A549 (cell line): ENCODE data around the gene WT1. TPM values are rescaled to one million over a fixed set of nuclear protein-coding genes. Genes with fewer than 3 reads are reported as not detected.

Experiments
- ATAC-seq, 2 experiments: fragments of 200-7000 bp in 1 of 2; fragments of >200 bp in 1 of 2; cut with Nextera tagmentation in 1 of 2; cut with Tn5 transposase in 1 of 2; 3 replicates each; pipeline versions ENCODE4 v1.8.0 to v1.9.1; 2018 to 2020; ENCODE audit warnings: mild to moderate bottlenecking in 1 of 2, moderate library complexity in 1 of 2
- CTCF ChIA-PET: fragments of 300-600 bp; sonication (Branson Sonifier 250); formaldehyde crosslinking; extraction: SDS; loops from one replicate; lab custom pipeline; 2021; ENCODE audit warnings: antibody characterized with exemption, inconsistent platforms; lab: Yijun Ruan, JAX
- POLR2A ChIA-PET: fragments of 350-600 bp; formaldehyde crosslinking; extraction: SDS; loops from one replicate; lab custom pipeline; 2021; ENCODE audit warnings: antibody characterized with exemption, inconsistent platforms; lab: Yijun Ruan, JAX
- DNase-seq, 2 experiments: peaks; one replicate each; pipeline versions ENCODE4 v3.0.0 to v3.0.0-alpha.2; 2011 to 2016; ENCODE audit warnings: low read depth in 1 of 2, low spot score in 1 of 2
- FAIRE-seq: peaks from 2 replicates; lab custom pipeline; 2011; peaks lifted over from hg19 to GRCh38; lab: Jason Lieb, UNC
- H3K27ac ChIP-seq, 2 experiments: fragments of >200 bp; sonication (Bioruptor Twin); formaldehyde crosslinking; 3 replicates each; pipeline ENCODE4 v1.5.1; 2016 to 2017
- H3K4me1 ChIP-seq: fragments of >200 bp; sonication (Bioruptor Twin); formaldehyde crosslinking; 3 replicates; pipeline ENCODE4 v1.6.1; 2016
- H3K4me2 ChIP-seq: fragments of >200 bp; sonication (Bioruptor Twin); formaldehyde crosslinking; 3 replicates; pipeline ENCODE4 v1.6.1; 2016
- H3K4me3 ChIP-seq: fragments of >200 bp; sonication (Bioruptor Twin); formaldehyde crosslinking; 3 replicates; pipeline ENCODE4 v1.5.1; 2016
- H3K9me3 ChIP-seq: fragments of >200 bp; sonication (Bioruptor Twin); formaldehyde crosslinking; 3 replicates; pipeline ENCODE4 v1.6.1; 2016
- BHLHE40 ChIP-seq: IDR thresholded peaks from 2 replicates; pipeline ENCODE4 v1.6.1; 2012; ENCODE audit warnings: low read depth, low read length, inconsistent platforms
- CHD4 ChIP-seq: fragments of 200-600 bp; sonication (generic); IDR thresholded peaks from 2 replicates; pipeline ENCODE4 v1.6.1; 2016; ENCODE audit warnings: antibody characterized with exemption, mild to moderate bottlenecking, borderline replicate concordance
- ESRRA ChIP-seq: fragments of 150-350 bp; IDR thresholded peaks from 2 replicates; pipeline ENCODE4 v1.6.1; 2014; ENCODE audit warnings: mild to moderate bottlenecking, low read length, borderline replicate concordance
- FOSB ChIP-seq: fragments of 250-450 bp; sonication (Bioruptor Pico); IDR thresholded peaks from 2 replicates; pipeline ENCODE4 v1.5.0; 2020; ENCODE audit warnings: mild to moderate bottlenecking, moderate library complexity
- FOXS1 ChIP-seq: fragments of 250-450 bp; sonication (Bioruptor Pico); IDR thresholded peaks from 2 replicates; pipeline ENCODE4 v1.5.0; 2020; ENCODE audit warnings: mild to moderate bottlenecking, moderate library complexity
- GATA3 ChIP-seq: IDR thresholded peaks from 2 replicates; pipeline ENCODE4 v1.6.1; 2012; ENCODE audit warnings: borderline replicate concordance
- HDAC2 ChIP-seq: fragments of 200-600 bp; sonication (generic); IDR thresholded peaks from 2 replicates; pipeline ENCODE4 v1.6.1; 2016
- HEYL ChIP-seq: fragments of 250-450 bp; sonication (Bioruptor Pico); IDR thresholded peaks from 2 replicates; pipeline ENCODE4 v1.8.0; 2021; ENCODE audit warnings: mild to moderate bottlenecking, moderate library complexity
- HOXB13 ChIP-seq: fragments of 250-450 bp; sonication (Bioruptor Pico); IDR thresholded peaks from 2 replicates; pipeline ENCODE4 v1.5.0; 2020; ENCODE audit warnings: low read depth, mild to moderate bottlenecking, moderate library complexity
- HOXB5 ChIP-seq: fragments of 250-450 bp; sonication (Bioruptor Pico); IDR thresholded peaks from 2 replicates; pipeline ENCODE4 v1.5.0; 2020; ENCODE audit warnings: mild to moderate bottlenecking, moderate library complexity
- MAZ ChIP-seq: fragments of 150-350 bp; IDR thresholded peaks from 2 replicates; pipeline ENCODE4 v1.6.1; 2014; ENCODE audit warnings: antibody characterized with exemption, low read depth, low read length, borderline replicate concordance
- MYC ChIP-seq: IDR thresholded peaks from 2 replicates; pipeline ENCODE4 v1.6.1; 2012; ENCODE audit warnings: mild to moderate bottlenecking, inconsistent platforms, low read length, improper control_type of control experiment, borderline replicate concordance
- RARB ChIP-seq: fragments of 250-450 bp; sonication (Bioruptor Pico); IDR thresholded peaks from 2 replicates; pipeline ENCODE4 v1.8.0; 2021; ENCODE audit warnings: mild to moderate bottlenecking, moderate library complexity
- RCOR1 ChIP-seq: fragments of 150-350 bp; IDR thresholded peaks from 2 replicates; pipeline ENCODE4 v1.6.1; 2014; ENCODE audit warnings: antibody characterized with exemption, low read length, low read depth
- RNF2 ChIP-seq: fragments of 200-600 bp; sonication (generic); IDR thresholded peaks from 2 replicates; pipeline ENCODE4 v1.6.1; 2016; ENCODE audit warnings: low read depth, mild to moderate bottlenecking, antibody characterized with exemption, moderate library complexity, borderline replicate concordance
- TFCP2L1 ChIP-seq: fragments of 250-450 bp; sonication (Bioruptor Pico); IDR thresholded peaks from 2 replicates; pipeline ENCODE4 v1.5.0; 2021; ENCODE audit warnings: mild to moderate bottlenecking
- WGBS: methylation state at CpG from one replicate; pipeline ENCODE4 v1.1.6; 2017; ENCODE audit errors: missing lambda C conversion rate; 5-methylcytosine and 5-hydroxymethylcytosine counted together
- polyA plus RNA-seq, 4 experiments: library from polyadenylated mRNA; depleted of rRNA in 3 of 4; stranded (reverse); fragments of >200 nt; fragmentation: RNase III in 1 of 4; extraction: RNeasy Plus Mini Kit Qiagen cat#74134 plus additional on column Dnase treatment in 1 of 4; gene quantifications; 2 replicates in 3 of 4; 3 replicates in 1 of 4; pipeline ENCODE4 v1.2.3, GENCODE V29; 2011 to 2017
- TF ChIP-seq, protein P1 (sequence below): fragments of >200 bp; sonication (Bioruptor Twin); formaldehyde crosslinking; IDR thresholded peaks from 3 replicates; pipeline ENCODE4 v1.6.1; 2016
- TF ChIP-seq, protein P2 (sequence below): IDR thresholded peaks from 2 replicates; pipeline ENCODE4 v1.6.1; 2012
- TF ChIP-seq, protein P3 (sequence below): fragments of 250-450 bp; sonication (Bioruptor Pico); IDR thresholded peaks from 2 replicates; pipeline ENCODE4 v1.5.0; 2021; ENCODE audit warnings: mild to moderate bottlenecking, moderate library complexity, borderline replicate concordance
- TF ChIP-seq, protein P4 (sequence below): IDR thresholded peaks from 2 replicates; pipeline ENCODE4 v1.6.1; 2012; ENCODE audit warnings: low read depth, borderline replicate concordance
- TF ChIP-seq, protein P5 (sequence below): IDR thresholded peaks from 2 replicates; pipeline ENCODE4 v1.6.1; 2012

WT1 gene
- polyA plus RNA-seq, 2 of the 4 experiments (the other 2 are of a cell fraction), result 2.8 to 4.0 TPM

DNA sequence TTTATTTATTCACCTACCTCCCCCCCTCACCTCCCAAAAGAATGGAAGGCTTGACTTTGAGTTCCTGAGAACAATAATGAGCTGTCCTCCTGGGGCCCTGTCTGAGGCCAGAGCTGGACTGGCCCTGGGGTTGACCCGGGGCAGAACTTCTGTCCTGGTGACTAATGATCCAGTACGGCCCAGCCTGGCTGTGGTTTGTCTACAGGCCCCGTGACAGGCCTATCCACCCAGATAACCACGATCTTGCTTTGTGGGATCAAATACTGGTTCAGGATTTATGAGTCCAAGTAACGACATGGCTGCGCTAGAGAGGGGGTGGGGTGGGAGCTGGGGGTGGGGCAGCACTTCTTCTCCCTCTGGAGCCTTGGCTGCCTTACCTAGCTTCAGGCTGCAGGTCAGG is 81.5 kb downstream of the WT1 start:
- Histone ChIP-seq H3K4me1 (no peaks in the 10 kb centered on the region), H3K9me3 (no peaks in the 10 kb centered on the region), H3K4me2 (no peak overlapping the region), H3K4me3 (no peak overlapping the region), H3K27ac (no peak overlapping the region)
- DNase-seq, result no peak
- no peak for TF ChIP-seq TFCP2L1 (CRISPR knock-in tag)
- TF ChIP-seq HOXB5 (CRISPR knock-in tag), result no peak
- TF ChIP-seq, protein P1, sequence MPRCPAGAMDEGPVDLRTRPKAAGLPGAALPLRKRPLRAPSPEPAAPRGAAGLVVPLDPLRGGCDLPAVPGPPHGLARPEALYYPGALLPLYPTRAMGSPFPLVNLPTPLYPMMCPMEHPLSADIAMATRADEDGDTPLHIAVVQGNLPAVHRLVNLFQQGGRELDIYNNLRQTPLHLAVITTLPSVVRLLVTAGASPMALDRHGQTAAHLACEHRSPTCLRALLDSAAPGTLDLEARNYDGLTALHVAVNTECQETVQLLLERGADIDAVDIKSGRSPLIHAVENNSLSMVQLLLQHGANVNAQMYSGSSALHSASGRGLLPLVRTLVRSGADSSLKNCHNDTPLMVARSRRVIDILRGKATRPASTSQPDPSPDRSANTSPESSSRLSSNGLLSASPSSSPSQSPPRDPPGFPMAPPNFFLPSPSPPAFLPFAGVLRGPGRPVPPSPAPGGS, result no peak
- TF ChIP-seq GATA3, result no peak
- TF ChIP-seq, protein P2, sequence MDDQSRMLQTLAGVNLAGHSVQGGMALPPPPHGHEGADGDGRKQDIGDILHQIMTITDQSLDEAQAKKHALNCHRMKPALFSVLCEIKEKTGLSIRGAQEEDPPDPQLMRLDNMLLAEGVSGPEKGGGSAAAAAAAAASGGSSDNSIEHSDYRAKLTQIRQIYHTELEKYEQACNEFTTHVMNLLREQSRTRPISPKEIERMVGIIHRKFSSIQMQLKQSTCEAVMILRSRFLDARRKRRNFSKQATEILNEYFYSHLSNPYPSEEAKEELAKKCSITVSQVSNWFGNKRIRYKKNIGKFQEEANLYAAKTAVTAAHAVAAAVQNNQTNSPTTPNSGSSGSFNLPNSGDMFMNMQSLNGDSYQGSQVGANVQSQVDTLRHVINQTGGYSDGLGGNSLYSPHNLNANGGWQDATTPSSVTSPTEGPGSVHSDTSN, result no peak
- no peak for TF ChIP-seq RARB (CRISPR knock-in tag)
- TF ChIP-seq FOSB (CRISPR knock-in tag), result no peak
- TF ChIP-seq HOXB13, result no peak
- no peak for TF ChIP-seq MYC
- TF ChIP-seq, protein P3, sequence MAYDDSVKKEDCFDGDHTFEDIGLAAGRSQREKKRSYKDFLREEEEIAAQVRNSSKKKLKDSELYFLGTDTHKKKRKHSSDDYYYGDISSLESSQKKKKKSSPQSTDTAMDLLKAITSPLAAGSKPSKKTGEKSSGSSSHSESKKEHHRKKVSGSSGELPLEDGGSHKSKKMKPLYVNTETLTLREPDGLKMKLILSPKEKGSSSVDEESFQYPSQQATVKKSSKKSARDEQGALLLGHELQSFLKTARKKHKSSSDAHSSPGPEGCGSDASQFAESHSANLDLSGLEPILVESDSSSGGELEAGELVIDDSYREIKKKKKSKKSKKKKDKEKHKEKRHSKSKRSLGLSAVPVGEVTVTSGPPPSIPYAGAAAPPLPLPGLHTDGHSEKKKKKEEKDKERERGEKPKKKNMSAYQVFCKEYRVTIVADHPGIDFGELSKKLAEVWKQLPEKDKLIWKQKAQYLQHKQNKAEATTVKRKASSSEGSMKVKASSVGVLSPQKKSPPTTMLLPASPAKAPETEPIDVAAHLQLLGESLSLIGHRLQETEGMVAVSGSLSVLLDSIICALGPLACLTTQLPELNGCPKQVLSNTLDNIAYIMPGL (CRISPR knock-in tag), result no peak
- TF ChIP-seq, protein P4, sequence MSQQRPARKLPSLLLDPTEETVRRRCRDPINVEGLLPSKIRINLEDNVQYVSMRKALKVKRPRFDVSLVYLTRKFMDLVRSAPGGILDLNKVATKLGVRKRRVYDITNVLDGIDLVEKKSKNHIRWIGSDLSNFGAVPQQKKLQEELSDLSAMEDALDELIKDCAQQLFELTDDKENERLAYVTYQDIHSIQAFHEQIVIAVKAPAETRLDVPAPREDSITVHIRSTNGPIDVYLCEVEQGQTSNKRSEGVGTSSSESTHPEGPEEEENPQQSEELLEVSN, result no peak
- TF ChIP-seq BHLHE40, result no peak
- no peak for TF ChIP-seq HEYL (CRISPR knock-in tag)
- TF ChIP-seq ESRRA, result no peak
- TF ChIP-seq CHD4, result no peak
- TF ChIP-seq RNF2, result no peak
- no peak for TF ChIP-seq MAZ
- FAIRE-seq, result no peak
- ChIA-PET CTCF (no interaction called here), POLR2A (no interaction called here)
- WGBS, result 33% methylated on average over 2 of the region's 6 CpGs
- ATAC-seq, result no peak

DNA sequence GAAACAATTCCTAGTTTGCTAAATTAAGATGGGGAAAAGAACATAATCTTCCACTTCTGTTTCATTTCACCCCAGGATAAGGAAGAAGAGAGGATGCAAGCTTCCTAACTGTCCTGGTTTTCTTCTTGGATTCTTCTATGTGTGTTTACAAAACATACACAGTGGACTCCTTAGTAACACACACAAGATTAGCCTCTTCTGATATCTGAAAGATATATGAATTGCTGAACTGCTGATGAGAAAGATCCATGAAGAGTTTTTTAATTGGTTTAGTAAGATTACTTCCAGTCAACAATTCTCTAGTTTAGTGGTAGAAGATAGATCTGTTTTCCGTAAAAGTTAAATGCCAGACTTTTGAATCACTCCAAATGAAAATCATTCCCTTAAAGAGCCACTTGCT is 86.8 kb downstream of the WT1 start:
- no peak overlapping the region for H3K27ac ChIP-seq
- CTCF ChIA-PET, result interaction anchor here (0.6 to 1.2 kb wide), 4 partner anchors 10 to 166 kb away, joined by 3 read pairs; no protein-coding TSS in a partner anchor
- no peaks in the 10 kb centered on the region for H3K9me3 ChIP-seq
- peak; percentile 67 for FAIRE-seq
- WGBS, result 55% methylated on average over 1 of the region's 1 CpG
- no peak for DNase-seq
- no peak overlapping the region for H3K4me3 ChIP-seq
- ATAC-seq, result no peak
- TF ChIP-seq RCOR1, result no peak
- TF ChIP-seq HOXB5 (CRISPR knock-in tag), result no peak
- TF ChIP-seq, protein P2, result no peak
- no peak for TF ChIP-seq RARB (CRISPR knock-in tag)
- no peak for TF ChIP-seq HDAC2
- TF ChIP-seq, protein P5, sequence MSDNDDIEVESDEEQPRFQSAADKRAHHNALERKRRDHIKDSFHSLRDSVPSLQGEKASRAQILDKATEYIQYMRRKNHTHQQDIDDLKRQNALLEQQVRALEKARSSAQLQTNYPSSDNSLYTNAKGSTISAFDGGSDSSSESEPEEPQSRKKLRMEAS, result no peak
- TF ChIP-seq FOXS1, result no peak
- POLR2A ChIA-PET, result no interaction called here
- H3K4me1 ChIP-seq, result no peaks in the 10 kb centered on the region
- no peak overlapping the region for H3K4me2 ChIP-seq
